Calu3 (cell line): ENCODE data around the gene PEAK3. TPM values are rescaled to one million over a fixed set of nuclear protein-coding genes. Genes with fewer than 3 reads are reported as not detected.

Experiments used
- BruUV-seq: library from RNA; stranded (reverse); fragments of 400-500 nt; replicated peaks from 2 replicates; lab custom pipeline; 2021; lab: Mats Ljungman, UMichigan
- CTCF ChIA-PET: fragments of 300-600 bp; sonication (Branson Sonifier 250); formaldehyde crosslinking; loops from one replicate; lab custom pipeline; 2022; ENCODE audit warnings: antibody characterized with exemption; lab: Charles Lee
- DNase-seq: peaks from one replicate; pipeline ENCODE4 v3.0.0; 2022
- H3K27ac Mint-ChIP-seq: one replicate; pipeline ENCODE4 v1.8.0; 2022; ENCODE audit warnings: mixed read lengths; ENCODE audit not compliant: unreplicated experiment
- H3K27me3 Mint-ChIP-seq: one replicate; pipeline ENCODE4 v1.8.0; 2022; ENCODE audit warnings: mixed read lengths; ENCODE audit not compliant: unreplicated experiment
- H3K36me3 Mint-ChIP-seq: one replicate; pipeline ENCODE4 v1.8.0; 2022; ENCODE audit warnings: mild to moderate bottlenecking, moderate library complexity, mixed read lengths; ENCODE audit not compliant: insufficient read depth, unreplicated experiment
- H3K4me1 Mint-ChIP-seq: one replicate; pipeline ENCODE4 v1.8.0; 2022; ENCODE audit warnings: mild to moderate bottlenecking, low read depth, mixed read lengths; ENCODE audit not compliant: unreplicated experiment
- H3K4me3 Mint-ChIP-seq: one replicate; pipeline ENCODE4 v1.8.0; 2022; ENCODE audit warnings: mild to moderate bottlenecking, low read depth, moderate library complexity, mixed read lengths; ENCODE audit not compliant: unreplicated experiment
- H3K9me3 Mint-ChIP-seq: one replicate; pipeline ENCODE4 v1.8.0; 2022; ENCODE audit warnings: low read depth, mixed read lengths; ENCODE audit not compliant: unreplicated experiment
- intact Hi-C: fragments of 100-400 bp; cut with micrococcal nuclease; formaldehyde crosslinking; loops from one replicate; pipeline ENCODE4 v1.10.0; 2022; ENCODE audit not compliant: unreplicated experiment
- microRNA-seq: library from miRNA; unstranded; fragments of <30 nt; microRNA quantifications from one replicate; pipeline ENCODE4 v1.2.0, GENCODE V29; 2022
- total RNA-seq: library from RNA; stranded (reverse); gene quantifications from 2 replicates; pipeline ENCODE4 v1.2.3, GENCODE V29; 2022
- TF ChIP-seq, protein P1 (sequence below): fragments of 200-600 bp; IDR thresholded peaks from one replicate; pipeline ENCODE4 v1.8.0; 2022; ENCODE audit warnings: antibody characterized with exemption; ENCODE audit not compliant: unreplicated experiment

Gene PEAK3
- total RNA-seq, 1 experiment from 2014 or later: not detected

DNA sequence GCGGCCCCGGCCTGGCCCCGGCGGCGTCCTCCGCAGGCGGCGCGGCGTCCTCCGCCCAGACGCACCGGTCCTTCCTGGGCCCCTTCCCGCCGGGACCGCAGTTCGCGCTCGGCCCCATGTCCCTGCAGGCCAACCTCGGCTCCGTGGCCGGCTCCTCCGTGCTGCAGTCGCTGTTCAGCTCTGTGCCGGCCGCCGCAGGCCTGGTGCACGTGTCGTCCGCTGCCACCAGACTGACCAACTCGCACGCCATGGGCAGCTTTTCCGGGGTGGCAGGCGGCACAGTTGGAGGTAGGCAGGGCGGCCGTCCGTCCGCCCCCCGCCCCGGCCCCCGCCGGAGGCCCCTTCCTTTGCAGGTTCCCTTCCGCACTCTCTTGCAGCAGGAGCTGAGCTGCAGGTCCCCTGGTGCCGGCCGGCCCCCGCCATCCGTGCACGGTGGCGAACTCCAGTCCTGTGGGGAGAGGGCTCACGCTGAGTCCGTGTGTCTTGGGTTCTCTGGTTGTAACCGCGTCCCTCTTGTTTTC, 55.1 kb downstream of the PEAK3 start:
- CTCF ChIA-PET: no interaction called here
- BruUV-seq: no TSS peak
- H3K27me3 Mint-ChIP-seq: no peaks in the 10 kb centered on the region
- TF ChIP-seq, protein P1, sequence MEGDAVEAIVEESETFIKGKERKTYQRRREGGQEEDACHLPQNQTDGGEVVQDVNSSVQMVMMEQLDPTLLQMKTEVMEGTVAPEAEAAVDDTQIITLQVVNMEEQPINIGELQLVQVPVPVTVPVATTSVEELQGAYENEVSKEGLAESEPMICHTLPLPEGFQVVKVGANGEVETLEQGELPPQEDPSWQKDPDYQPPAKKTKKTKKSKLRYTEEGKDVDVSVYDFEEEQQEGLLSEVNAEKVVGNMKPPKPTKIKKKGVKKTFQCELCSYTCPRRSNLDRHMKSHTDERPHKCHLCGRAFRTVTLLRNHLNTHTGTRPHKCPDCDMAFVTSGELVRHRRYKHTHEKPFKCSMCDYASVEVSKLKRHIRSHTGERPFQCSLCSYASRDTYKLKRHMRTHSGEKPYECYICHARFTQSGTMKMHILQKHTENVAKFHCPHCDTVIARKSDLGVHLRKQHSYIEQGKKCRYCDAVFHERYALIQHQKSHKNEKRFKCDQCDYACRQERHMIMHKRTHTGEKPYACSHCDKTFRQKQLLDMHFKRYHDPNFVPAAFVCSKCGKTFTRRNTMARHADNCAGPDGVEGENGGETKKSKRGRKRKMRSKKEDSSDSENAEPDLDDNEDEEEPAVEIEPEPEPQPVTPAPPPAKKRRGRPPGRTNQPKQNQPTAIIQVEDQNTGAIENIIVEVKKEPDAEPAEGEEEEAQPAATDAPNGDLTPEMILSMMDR: no peak
- no peak overlapping the region for H3K4me3 Mint-ChIP-seq
- no peaks in the 10 kb centered on the region for H3K9me3 Mint-ChIP-seq
- peaks cover 55% of the 10 kb centered on the region for H3K36me3 Mint-ChIP-seq
- no peak for DNase-seq
- H3K4me1 Mint-ChIP-seq: no peaks in the 10 kb centered on the region
- no peak overlapping the region for H3K27ac Mint-ChIP-seq
- intact Hi-C loops: no loop called here

- Mint-ChIP-seq H3K36me3 (peaks cover 51% of the 10 kb centered on the region), H3K9me3 (no peaks in the 10 kb centered on the region), H3K27ac (no peak overlapping the region), H3K27me3 (no peaks in the 10 kb centered on the region), H3K4me1 (no peaks in the 10 kb centered on the region), H3K4me3 (no peak overlapping the region)
- BruUV-seq: no TSS peak
- CTCF ChIA-PET: no interaction called here
- intact Hi-C loops: no loop called here
- TF ChIP-seq, protein P1: no peak
- DNase-seq: no peak
Observed at GRCh38 chr19:2226051-2226839, 55.7 kb downstream of the PEAK3 start.

GRCh38 chr19:2225415-2226050, 56.4 kb downstream of the PEAK3 start:
- no peak overlapping the region for H3K27ac Mint-ChIP-seq
- TF ChIP-seq, protein P1: no peak

DNA sequence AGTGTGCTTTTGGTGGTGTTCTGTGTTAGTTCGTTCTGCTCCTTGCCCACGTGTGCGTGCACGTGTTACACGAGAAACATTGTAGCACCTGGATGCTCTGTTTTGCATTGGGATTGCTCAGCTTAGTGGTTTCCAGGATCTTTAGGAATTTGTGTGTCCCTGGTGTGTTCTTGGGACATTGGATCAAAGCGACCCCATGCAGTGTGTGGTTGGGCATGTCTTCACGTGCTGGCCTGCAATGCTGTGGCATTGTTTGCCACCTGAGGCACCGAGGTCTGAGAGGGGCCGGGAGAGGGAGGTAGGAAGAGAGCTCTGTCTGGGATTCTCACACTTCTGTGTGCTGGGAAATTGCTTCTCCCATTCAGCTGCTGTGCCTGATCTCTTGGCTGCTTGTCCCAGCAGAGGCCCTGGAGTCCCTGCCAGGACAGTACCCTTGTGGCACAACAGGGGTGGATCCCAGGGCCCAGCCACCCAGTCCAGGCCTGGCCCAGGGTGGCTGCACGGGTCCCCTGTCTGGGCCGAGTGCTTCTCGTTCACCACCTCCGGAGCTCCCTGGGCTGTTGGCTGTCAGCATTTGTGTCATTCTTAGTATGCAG, 57.1 kb downstream of the PEAK3 start:
- H3K4me3 Mint-ChIP-seq: no peak overlapping the region
- intact Hi-C loops: no loop called here
- peaks cover 41% of the 10 kb centered on the region for H3K36me3 Mint-ChIP-seq
- H3K9me3 Mint-ChIP-seq: no peaks in the 10 kb centered on the region
- BruUV-seq: no TSS peak
- no peaks in the 10 kb centered on the region for H3K27me3 Mint-ChIP-seq
- no peak overlapping the region for H3K27ac Mint-ChIP-seq
- CTCF ChIA-PET: no interaction called here
- no peaks in the 10 kb centered on the region for H3K4me1 Mint-ChIP-seq
- DNase-seq: no peak
- TF ChIP-seq, protein P1: no peak

More at GRCh38 chr19:2225415-2226050, 56.4 kb downstream of the PEAK3 start:
- Mint-ChIP-seq H3K36me3 (peaks cover 44% of the 10 kb centered on the region), H3K9me3 (no peaks in the 10 kb centered on the region), H3K27me3 (no peaks in the 10 kb centered on the region), H3K4me3 (no peak overlapping the region), H3K4me1 (no peaks in the 10 kb centered on the region)
- BruUV-seq: no TSS peak
- intact Hi-C loops: no loop called here
- CTCF ChIA-PET: no interaction called here
- no peak for DNase-seq

Small RNAs within 50 kb of the gene (microRNA-seq; reads per million reads assigned to microRNA genes)
- gene MIR1227 (33.8 reads per million, percentile 52 among the genes with 10 or more reads in this experiment), gene MIR4321 (not detected)

Other genes with a start within 250 kb of the PEAK3 start
- 96.0 and 99.7 TPM in 2 replicates for gene MKNK2, start 230.9 kb downstream of the PEAK3 start, total RNA-seq
- 13.7 and 15.8 TPM in 2 replicates for gene MOB3A, start 185.8 kb downstream of the PEAK3 start, total RNA-seq
- gene IZUMO4, start 185.3 kb downstream of the PEAK3 start, total RNA-seq: 2.7 and 2.8 TPM in 2 replicates
- gene AP3D1, start 130.6 kb downstream of the PEAK3 start, total RNA-seq: 107 and 108 TPM in 2 replicates
- 39.3 and 42.9 TPM in 2 replicates for gene DOT1L, start 118.2 kb downstream of the PEAK3 start, total RNA-seq
- 38.7 and 43.5 TPM in 2 replicates for gene PLEKHJ1, start 45.8 kb downstream of the PEAK3 start, total RNA-seq
- gene SF3A2, start 45.4 kb downstream of the PEAK3 start, total RNA-seq: 83.0 and 83.6 TPM in 2 replicates
- 3.7 and 5.0 TPM in 2 replicates for gene AMH, start 32.9 kb downstream of the PEAK3 start, total RNA-seq
- gene JSRP1, start 25.8 kb downstream of the PEAK3 start, total RNA-seq: 0.73 TPM in 1 of 2 replicates, not detected in the other
- gene LINGO3, start 26.0 kb upstream of the PEAK3 start, total RNA-seq: not detected in 2 replicates
- gene LSM7, start 46.4 kb upstream of the PEAK3 start, total RNA-seq: 71.5 and 93.0 TPM in 2 replicates
- gene SPPL2B, start 46.5 kb upstream of the PEAK3 start, total RNA-seq: 56.0 and 59.3 TPM in 2 replicates
- not detected in 2 replicates for gene TMPRSS9, start 78.1 kb upstream of the PEAK3 start, total RNA-seq
- 75.8 and 81.8 TPM in 2 replicates for gene TIMM13, start 145.4 kb upstream of the PEAK3 start, total RNA-seq
- 88.0 and 109 TPM in 2 replicates for gene LMNB2, start 174.8 kb upstream of the PEAK3 start, total RNA-seq
- gene GADD45B, start 194.0 kb upstream of the PEAK3 start, total RNA-seq: 26.3 and 36.5 TPM in 2 replicates